K562 (cell line): ENCODE measurements around the gene MOCOS. TPM values are rescaled to one million over a fixed set of nuclear protein-coding genes. Genes with fewer than 3 reads are reported as not detected.

Experiments used
- BRF1 ChIP-seq: IDR thresholded peaks from 3 replicates; pipeline ENCODE4 v1.6.1; 2011; ENCODE audit warnings: borderline replicate concordance, mild to moderate bottlenecking; ENCODE audit not compliant: insufficient read length; ENCODE audit errors: extremely low read depth
- CHD4 ChIP-seq: fragments of 200-600 bp; sonication (generic); IDR thresholded peaks from 3 replicates; pipeline ENCODE4 v1.6.1; 2012; ENCODE audit warnings: low read depth, mild to moderate bottlenecking, mixed read lengths, low read length, inconsistent platforms; ENCODE audit not compliant: insufficient read depth, insufficient replicate concordance, poor library complexity, severe bottlenecking
- CHD7 ChIP-seq: fragments of 200-600 bp; sonication (generic); IDR thresholded peaks from one replicate; pipeline ENCODE4 v1.6.1; 2012; ENCODE audit warnings: mild to moderate bottlenecking, low read depth, low read length, inconsistent platforms
- CTBP1 ChIP-seq: fragments of 450-650 bp; IDR thresholded peaks from 2 replicates; pipeline ENCODE4 v1.6.1; 2016; ENCODE audit warnings: borderline replicate concordance
- FIP1L1 ChIP-seq: fragments of 200-400 bp; formaldehyde crosslinking; IDR thresholded peaks from 2 replicates; pipeline ENCODE4 v1.6.1; 2018; ENCODE audit warnings: mild to moderate bottlenecking, low read depth, low read length; ENCODE audit not compliant: poor library complexity, severe bottlenecking
- FOXA3 ChIP-seq, 2 experiments: fragments of 450-650 bp in 1 of 2; sonication (generic) in 1 of 2; formaldehyde crosslinking; IDR thresholded peaks in 1 of 2; conservative IDR thresholded peaks in 1 of 2; 2 replicates each; pipeline versions ENCODE4 v1.4.0 to v1.8.0; 2020 to 2022; ENCODE audit warnings: mild to moderate bottlenecking in 2 of 2, missing genetic modification reagents in 1 of 2
- MTA3 ChIP-seq: fragments of 450-650 bp; formaldehyde crosslinking; IDR thresholded peaks from 2 replicates; pipeline ENCODE4 v1.6.1; 2017; ENCODE audit warnings: mild to moderate bottlenecking, borderline replicate concordance
- RCOR1 ChIP-seq, 2 experiments: IDR thresholded peaks; 2 replicates each; pipeline ENCODE4 v1.6.1; 2012; ENCODE audit warnings: low read depth in 2 of 2, low read length in 2 of 2, borderline replicate concordance in 1 of 2, improper control_type of control experiment in 1 of 2
- SMARCA4 ChIP-seq: fragments of 450-650 bp; IDR thresholded peaks from 2 replicates; pipeline ENCODE4 v1.6.1; 2016
- SREBF1 ChIP-seq: fragments of 150-350 bp; IDR thresholded peaks from 2 replicates; pipeline ENCODE4 v1.6.1; 2014; ENCODE audit warnings: antibody characterized with exemption, low read depth, low read length, borderline replicate concordance
- TFAP4 ChIP-seq: sonication (generic); formaldehyde crosslinking; IDR thresholded peaks from 2 replicates; pipeline ENCODE4 v1.8.0; 2022; ENCODE audit warnings: missing genetic modification reagents, mild to moderate bottlenecking, moderate library complexity, borderline replicate concordance
- ZBTB5 ChIP-seq: fragments of 450-650 bp; IDR thresholded peaks from 2 replicates; pipeline ENCODE4 v1.6.1; 2017; ENCODE audit warnings: antibody characterized with exemption
- polyA plus RNA-seq, 8 experiments: library from polyadenylated mRNA; depleted of rRNA in 4 of 8; stranded (reverse) in 5 of 8; unstranded in 3 of 8; fragments of >200 nt; fragmentation: Nextera tagmentation in 2 of 8; fragmentation: Illumina TruSeq in 1 of 8; extraction: Ambion mirVana in 2 of 8; extraction: Trizol in 1 of 8; gene quantifications; 2 replicates each; pipeline versions ENCODE4 v1.2.1 to v1.2.3, GENCODE V29; 2011 to 2014; ENCODE audit warnings: inconsistent platforms in 1 of 8, missing spikeins in 1 of 8
- total RNA-seq, 7 experiments: library from RNA; depleted of rRNA in 6 of 7; stranded (reverse); fragments of >200 nt in 6 of 7; fragmentation: Illumina TruSeq in 2 of 7; extraction: Trizol in 2 of 7; gene quantifications; 2 replicates each; pipeline versions ENCODE4 v1.2.1 to v1.2.3, GENCODE V29; 2011 to 2021; ENCODE audit warnings: low replicate concordance in 1 of 7

MOCOS gene
- total and polyA plus RNA-seq, 9 of the 15 experiments (the other 6 are each of a cell fraction or from before 2014, with no cell fraction given) = 4.5 to 12.4 (median 9.1) TPM

- TF ChIP-seq CHD7 (no peak), BRF1 (no peak), FOXA3 (CRISPR knock-in tag; conservative IDR thresholded peaks at IDR 0.05 in 1 of 2, IDR thresholded peaks at IDR 0.05 in 1 of 2) (peak in 1 of 2 experiments; percentile 66; a peak in 1 of 4 replicates), SREBF1 (no peak), TFAP4 (CRISPR knock-in tag) (peak; percentile 65), RCOR1 (IDR thresholded peaks at IDR 0.05; ENCODE audit: borderline replicate concordance in 1 of 2, low read depth in 2 of 2, low read length in 2 of 2) (peak in 1 of 2 experiments; percentile 49; a peak in 2 of 4 replicates), CTBP1 (peak; percentile 74), ZBTB5 (no peak), FIP1L1 (peak; percentile 53), CHD4 (no peak), MTA3 (peak; percentile 74; the same call in 1 of the 2 replicates), SMARCA4 (peak; percentile 41; the same call in 1 of the 2 replicates)
These were observed at the start of gene MOCOS (continued) for GRCh38 chr18:36187193-36187825.
